Stomach (tissue), 4 donors: Measurements from ENCODE around the gene IKBIP.

Source experiments
- CTCF ChIP-seq, 7 experiments: fragments of 450-650 bp in 4 of 7; fragments of 200-600 bp in 3 of 7; sonication (generic) in 3 of 7; IDR thresholded peaks; one replicate each; pipeline ENCODE4 v1.5.1; 2016 to 2019; ENCODE audit warnings: antibody characterized with exemption in 7 of 7, control low read depth in 2 of 7, mild to moderate bottlenecking in 1 of 7
- EP300 ChIP-seq: sonication (generic); formaldehyde crosslinking; IDR thresholded peaks from one replicate; pipeline ENCODE4 v1.6.1; 2017; ENCODE audit warnings: antibody characterized with exemption
- POLR2AphosphoS5 ChIP-seq, 3 donors: sonication (generic); formaldehyde crosslinking; IDR thresholded peaks; one replicate each; pipeline ENCODE4 v1.6.1; 2016; ENCODE audit warnings: antibody characterized with exemption in 3 of 3

- TF ChIP-seq CTCF (IDR thresholded peaks at IDR 0.05) = no peak
- no peak for TF ChIP-seq EP300
- no peak for TF ChIP-seq POLR2AphosphoS5 (IDR thresholded peaks at IDR 0.05)
Observed at GRCh38 chr12:98684199-98684598, 39.6 kb upstream of the IKBIP start.
